ENCODE results near the gene VIM.

GRCh38 chr10:17231788-17232187 is 3.7 kb downstream of the VIM start:
- TF ChIP-seq GATA2 (IDR thresholded peaks at IDR 0.05; ENCODE audit: low read depth, low read length) = no peak
- no peak for TF ChIP-seq GATA3 (IDR thresholded peaks at IDR 0.05; ENCODE audit: low read depth, low read length)
